HG03280 (cell line): ENCODE measurements around the gene WDR55.
"Not testable (repeated sequence)": the region's sequence is repeated elsewhere in the genome, so short reads cannot be mapped to it uniquely, and the experiment has no call there.

Experiments used
- ATAC-seq: cut with Tn5 transposase; IDR thresholded peaks from one replicate; pipeline ENCODE4 v1.9.1; 2021; ENCODE audit warnings: mild to moderate bottlenecking, moderate library complexity; ENCODE audit not compliant: unreplicated experiment

Gene WDR55

GRCh38 chr5:140664359-140665119 is at the start of gene WDR55:
Gene WDR55 (plus strand): TSS chr5:140664904. CDS start chr5:140664913, 9 bp downstream.
- peak; percentile 98 for ATAC-seq

GRCh38 chr5:140622301-140622700 is 42.4 kb upstream of the WDR55 start:
- ATAC-seq, result no peak

GRCh38 chr5:140623061-140623460 is 41.6 kb upstream of the WDR55 start:
- ATAC-seq, result not testable (repeated sequence)

DNA sequence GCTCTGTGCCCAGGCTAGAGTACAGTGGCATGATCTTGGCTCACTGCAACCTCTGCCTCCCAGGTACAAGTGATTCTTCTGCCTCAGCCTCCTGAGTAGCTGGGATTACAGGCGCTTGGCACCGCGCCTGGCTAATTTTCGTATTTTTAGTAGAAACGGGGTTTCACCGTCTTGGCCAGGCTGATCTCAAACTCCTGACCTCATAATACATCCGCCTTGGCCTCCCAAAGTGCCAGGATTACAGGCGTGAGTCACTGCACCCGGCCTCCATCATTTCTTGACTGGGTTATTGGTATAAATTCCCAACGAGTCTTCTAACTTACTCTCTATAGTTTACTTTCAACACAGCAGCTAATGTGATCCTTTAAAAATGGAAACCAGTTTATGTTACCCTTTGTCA is 39.8 kb upstream of the WDR55 start:
- not testable (repeated sequence) for ATAC-seq

- no peak for ATAC-seq
Measured at GRCh38 chr5:140627972-140628371, 36.7 kb upstream of the WDR55 start.

GRCh38 chr5:140628711-140629110 is 36.0 kb upstream of the WDR55 start:
- no peak for ATAC-seq

DNA sequence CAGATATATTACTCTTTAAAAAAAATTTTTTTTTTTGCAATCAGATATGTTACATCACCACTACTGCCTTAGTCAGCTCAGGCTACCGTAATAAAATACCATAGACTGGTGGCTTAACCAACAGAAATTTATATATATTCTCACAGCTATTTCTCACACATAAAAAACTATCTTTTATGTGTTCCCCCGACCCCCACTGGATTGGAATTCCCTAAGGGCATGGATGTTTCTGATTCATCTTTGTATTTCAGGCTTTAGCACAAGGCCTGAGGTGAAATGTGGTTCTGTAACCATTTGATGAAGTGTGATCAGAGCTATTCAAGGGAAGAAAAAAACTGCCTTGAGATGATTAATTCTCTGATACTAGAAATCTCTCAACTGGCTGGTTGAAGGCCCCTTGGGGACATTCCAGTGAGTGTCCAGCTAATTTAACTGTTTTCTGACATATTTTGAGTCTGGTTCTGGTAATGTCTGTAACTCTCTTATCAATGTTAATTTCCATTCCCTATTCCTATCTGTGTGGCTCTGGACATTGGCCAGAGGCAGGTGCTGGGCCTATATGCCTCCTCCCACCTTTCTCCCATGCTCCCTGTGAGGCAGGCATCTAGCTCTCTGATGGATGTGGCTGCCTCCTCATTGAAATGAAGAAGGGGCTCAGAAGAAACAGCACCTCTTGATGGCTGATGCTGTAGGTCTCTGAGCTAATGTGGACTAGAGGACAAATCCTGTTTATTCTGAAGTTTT is 34.2 kb upstream of the WDR55 start:
- ATAC-seq, result no peak

DNA sequence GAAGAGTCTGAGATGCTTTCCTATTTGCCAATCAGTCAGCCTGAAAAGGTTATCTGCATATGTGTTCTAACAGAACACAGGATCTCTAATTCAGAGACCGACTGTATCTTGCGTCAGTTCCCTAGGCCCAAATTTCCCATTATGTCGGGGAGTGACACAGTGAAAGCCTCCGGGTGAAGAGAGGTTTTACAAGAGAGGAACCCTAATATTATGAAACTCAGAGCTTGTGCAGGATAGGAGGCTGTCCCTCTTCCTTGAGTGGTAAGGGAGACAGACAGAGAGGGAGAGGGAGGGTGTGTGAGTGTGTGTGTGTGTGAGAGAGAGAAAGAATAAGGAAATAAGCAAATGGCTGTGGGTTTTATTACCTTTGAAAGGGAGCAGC is 33.7 kb upstream of the WDR55 start:
- no peak for ATAC-seq

- no peak for ATAC-seq
Measured at GRCh38 chr5:140631831-140632365, 32.8 kb upstream of the WDR55 start.

GRCh38 chr5:140632366-140633020 is 32.2 kb upstream of the WDR55 start:
- peak; percentile 44 for ATAC-seq

- no peak for ATAC-seq
Measured at GRCh38 chr5:140633021-140633471, 31.7 kb upstream of the WDR55 start, which contains the start of gene CD14. Gene CD14 (minus strand): TSS chr5:140633175. CDS start chr5:140633071, 104 bp downstream.

GRCh38 chr5:140633501-140633900 is 31.2 kb upstream of the WDR55 start:
- ATAC-seq, result no peak

DNA sequence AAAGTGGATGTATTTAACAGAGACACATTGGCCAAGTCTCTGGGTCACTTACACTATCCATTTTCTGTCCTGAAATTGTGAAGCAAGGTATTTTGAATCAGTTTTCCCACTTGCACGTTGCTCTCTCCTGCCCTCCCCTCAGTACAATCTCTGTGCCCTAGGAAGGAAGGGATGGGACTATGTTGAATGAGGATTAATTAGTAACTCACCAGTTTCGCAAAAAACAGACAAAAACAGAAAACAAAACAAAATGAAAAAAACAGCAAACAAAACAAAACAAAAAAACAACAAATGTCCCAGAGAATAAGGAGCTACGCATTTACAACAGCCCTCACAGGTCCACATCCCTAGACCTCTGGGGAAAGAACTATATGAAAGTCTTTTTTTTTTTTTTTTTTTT is 30.6 kb upstream of the WDR55 start:
- no peak for ATAC-seq

- ATAC-seq, result no peak
Measured at GRCh38 chr5:140635291-140636257, 29.1 kb upstream of the WDR55 start.

- ATAC-seq, result no peak
Measured at GRCh38 chr5:140637371-140638100, 27.2 kb upstream of the WDR55 start.

DNA sequence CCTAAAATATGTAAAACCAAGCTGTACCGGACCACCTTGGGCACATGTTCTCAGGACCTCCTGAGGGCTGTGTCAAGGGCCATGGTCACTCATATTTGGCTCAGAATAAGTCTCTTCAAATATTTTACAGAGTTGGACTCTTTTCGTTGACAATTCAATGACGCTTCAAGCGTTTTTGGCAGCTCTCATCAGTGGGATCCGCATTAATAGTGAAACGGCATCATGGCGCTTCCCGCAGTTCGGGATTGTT is 25.9 kb upstream of the WDR55 start:
- ATAC-seq, result not testable (repeated sequence)

DNA sequence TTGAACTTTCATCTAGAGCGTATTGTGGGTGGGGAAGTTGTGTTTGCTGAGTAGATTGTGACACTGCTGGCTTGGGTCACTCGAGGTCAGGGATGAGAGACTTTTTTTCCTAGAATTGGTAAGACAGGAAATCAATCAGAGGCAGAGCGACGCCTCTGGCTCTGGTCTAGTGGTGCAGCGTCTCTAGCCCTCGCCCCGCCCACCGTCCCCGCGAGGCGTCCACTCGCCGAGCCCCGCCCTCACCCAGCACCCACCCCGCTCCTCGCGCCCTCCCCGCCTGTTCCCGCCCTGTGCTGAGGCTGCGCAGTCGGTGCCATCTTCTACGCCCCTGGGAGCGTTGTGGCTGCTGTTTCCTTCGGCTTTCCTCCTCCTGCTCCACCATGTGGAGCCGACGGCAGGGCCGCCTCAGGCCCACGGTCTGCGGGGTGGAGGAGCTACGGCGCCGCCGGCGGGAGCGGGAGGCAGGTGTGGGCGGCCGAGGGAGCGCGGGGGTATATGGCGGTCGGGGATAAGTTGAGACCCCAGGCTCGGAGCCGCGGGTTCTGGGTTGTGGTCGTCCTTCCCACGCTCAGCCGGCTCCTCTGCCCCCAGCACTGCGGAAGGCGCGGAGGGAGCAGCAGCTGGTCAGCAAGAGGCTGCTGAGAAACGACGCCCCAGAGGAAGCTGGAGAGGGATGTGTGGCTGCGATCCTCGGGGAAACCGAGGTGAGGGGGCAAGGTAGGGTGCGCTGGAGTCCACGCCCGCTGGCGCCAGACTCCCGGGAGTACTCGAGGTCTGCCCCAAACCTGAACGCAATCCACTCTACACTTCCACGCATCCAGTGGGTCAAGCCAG is 25.3 kb upstream of the WDR55 start, which contains the start of gene TMCO6:
TMCO6 (plus strand) TSS at position 304 of the 834 bp plus-strand sequence; CDS start at position 381, 77 bp downstream.
- ATAC-seq, result peak; percentile 98

- ATAC-seq, result no peak
Measured at GRCh38 chr5:140641716-140642115, 23.0 kb upstream of the WDR55 start.

- ATAC-seq, result no peak
Measured at GRCh38 chr5:140642718-140643117, 22.0 kb upstream of the WDR55 start.
